ENCODE results near the gene TMEM43. TPM values are rescaled to one million over a fixed set of nuclear protein-coding genes. Genes with fewer than 3 reads are reported as not detected.

TMEM43 gene
- polyA plus RNA-seq, 1 experiment: 246 TPM

GRCh38 chr3:14134291-14134690 lies 9.4 kb downstream of the TMEM43 start:
- POLR2A ChIA-PET: no interaction called here
- CTCF ChIA-PET: interaction anchor here (1.5 kb wide), 1 partner anchor 237 kb away, joined by 3 read pairs; no protein-coding TSS in a partner anchor

GRCh38 chr3:14135581-14135980 lies 10.7 kb downstream of the TMEM43 start:
- Histone ChIP-seq H3K4me3 (ENCODE audit: low read depth, low read length) (no peak overlapping the region), H3K36me3 (ENCODE audit: control insufficient read depth, insufficient read depth, low read length) (peaks cover 55% of the 10 kb centered on the region), H3K27me3 (ENCODE audit: control insufficient read depth, insufficient read depth, low read length) (no peaks in the 10 kb centered on the region)
- POLR2A ChIA-PET: no interaction called here
- no peak for TF ChIP-seq CTCF (IDR thresholded peaks at IDR 0.05; ENCODE audit: insufficient read depth, low read depth, low read length)
- no peak for DNase-seq (ENCODE audit: low read depth)
- CTCF ChIA-PET: interaction anchor here (0.7 to 1.5 kb wide), 2 partner anchors 239 to 478 kb away, joined by 3 read pairs; no protein-coding TSS in a partner anchor

More at GRCh38 chr3:14134291-14134690, 9.4 kb downstream of the TMEM43 start:
- no peak for TF ChIP-seq CTCF (IDR thresholded peaks at IDR 0.05; ENCODE audit: insufficient read depth, low read depth, low read length)
- H3K36me3 ChIP-seq (ENCODE audit: control insufficient read depth, insufficient read depth, low read length): peaks cover 58% of the 10 kb centered on the region
- no peak overlapping the region for H3K4me3 ChIP-seq (ENCODE audit: low read depth, low read length)
- H3K27me3 ChIP-seq (ENCODE audit: control insufficient read depth, insufficient read depth, low read length): no peaks in the 10 kb centered on the region
- DNase-seq (ENCODE audit: low read depth): no peak

GRCh38 chr3:14137004-14137403 lies 12.2 kb downstream of the TMEM43 start:
- POLR2A ChIA-PET: no interaction called here
- Histone ChIP-seq H3K4me3 (ENCODE audit: low read depth, low read length) (no peak overlapping the region), H3K27me3 (ENCODE audit: control insufficient read depth, insufficient read depth, low read length) (no peaks in the 10 kb centered on the region), H3K36me3 (ENCODE audit: control insufficient read depth, insufficient read depth, low read length) (peaks cover 50% of the 10 kb centered on the region)
- no peak for DNase-seq (ENCODE audit: low read depth)
- CTCF ChIA-PET: no interaction called here
- no peak for TF ChIP-seq CTCF (IDR thresholded peaks at IDR 0.05; ENCODE audit: insufficient read depth, low read depth, low read length)

- DNase-seq (ENCODE audit: low read depth): no peak
- Histone ChIP-seq H3K4me3 (ENCODE audit: low read depth, low read length) (no peak overlapping the region), H3K27me3 (ENCODE audit: control insufficient read depth, insufficient read depth, low read length) (no peaks in the 10 kb centered on the region), H3K36me3 (ENCODE audit: control insufficient read depth, insufficient read depth, low read length) (peaks cover 45% of the 10 kb centered on the region)
- TF ChIP-seq CTCF (IDR thresholded peaks at IDR 0.05; ENCODE audit: insufficient read depth, low read depth, low read length): no peak
- POLR2A ChIA-PET: no interaction called here
- CTCF ChIA-PET: no interaction called here
These were observed 12.6 kb downstream of the TMEM43 start for GRCh38 chr3:14137445-14137844.

GRCh38 chr3:14138109-14138877 lies 13.4 kb downstream of the TMEM43 start:
- no peak for TF ChIP-seq CTCF (IDR thresholded peaks at IDR 0.05; ENCODE audit: insufficient read depth, low read depth, low read length)
- ChIA-PET CTCF (no interaction called here), POLR2A (interaction anchor here (0.7 kb wide), 1 partner anchor 1032 kb away, joined by 3 read pairs; no protein-coding TSS in a partner anchor)
- Histone ChIP-seq H3K36me3 (ENCODE audit: control insufficient read depth, insufficient read depth, low read length) (peaks cover 41% of the 10 kb centered on the region), H3K4me3 (ENCODE audit: low read depth, low read length) (no peak overlapping the region), H3K27me3 (ENCODE audit: control insufficient read depth, insufficient read depth, low read length) (no peaks in the 10 kb centered on the region)
- DNase-seq (ENCODE audit: low read depth): no peak
